Panc1 (cell line): ENCODE measurements around the gene ZFYVE26. TPM values are rescaled to one million over a fixed set of nuclear protein-coding genes. Genes with fewer than 3 reads are reported as not detected.
A peak's percentile ranks its signal among the peaks of the same experiment; 100 is the strongest.

Source experiments
- ATAC-seq: fragments of 200-7000 bp; cut with Tn5 transposase; 2 replicates; pipeline ENCODE4 v1.9.1; 2020; ENCODE audit warnings: mild to moderate bottlenecking, moderate library complexity
- BruUV-seq: library from RNA; stranded (reverse); fragments of 400-500 nt; replicated peaks from 2 replicates; lab custom pipeline; 2021; lab: Mats Ljungman, UMichigan
- CTCF ChIA-PET: fragments of 300-600 bp; sonication (Branson Sonifier 250); formaldehyde crosslinking; loops from one replicate; lab custom pipeline; 2022; ENCODE audit warnings: antibody characterized with exemption; lab: Charles Lee
- POLR2A ChIA-PET: fragments of 300-600 bp; sonication (Branson Sonifier 250); formaldehyde crosslinking; loops from one replicate; lab custom pipeline; 2022; ENCODE audit warnings: antibody characterized with exemption; lab: Charles Lee
- DNase-seq: peaks from one replicate; pipeline ENCODE4 v3.0.0-alpha.2; 2010; ENCODE audit warnings: low read depth, low spot score
- H3K27ac ChIP-seq: 2 replicates; pipeline ENCODE4 v1.5.1; 2011; ENCODE audit warnings: mild to moderate bottlenecking, low read length, inconsistent platforms
- H3K27me3 ChIP-seq: fragments of 200-500 bp; sonication (Bioruptor generic); 2 replicates; pipeline ENCODE4 v1.6.0; 2014; ENCODE audit warnings: low read length, inconsistent platforms; ENCODE audit not compliant: control insufficient read depth, insufficient read depth
- H3K36me3 ChIP-seq: fragments of 200-500 bp; sonication (Bioruptor generic); 2 replicates; pipeline ENCODE4 v1.5.1; 2014; ENCODE audit warnings: inconsistent platforms, mild to moderate bottlenecking, low read length, moderate library complexity; ENCODE audit not compliant: control insufficient read depth, insufficient read depth
- H3K4me1 ChIP-seq: 2 replicates; pipeline ENCODE4 v1.5.1; 2011; ENCODE audit warnings: inconsistent platforms, mild to moderate bottlenecking, low read length, moderate library complexity; ENCODE audit not compliant: control insufficient read depth, insufficient read depth
- H3K4me3 ChIP-seq, 2 experiments: 2 replicates each; pipeline ENCODE4 v1.5.1; 2011 to 2012; ENCODE audit warnings: low read depth in 2 of 2, low read length in 2 of 2, mild to moderate bottlenecking in 2 of 2, inconsistent platforms in 1 of 2, moderate library complexity in 1 of 2
- H3K9me3 ChIP-seq: fragments of 200-500 bp; sonication (Bioruptor generic); 2 replicates; pipeline ENCODE4 v1.5.1; 2014; ENCODE audit warnings: low read depth, mild to moderate bottlenecking, inconsistent platforms, low read length, moderate library complexity; ENCODE audit not compliant: control insufficient read depth, insufficient read depth
- CTCF ChIP-seq: fragments of 450-650 bp; IDR thresholded peaks from 2 replicates; pipeline ENCODE4 v1.5.1; 2017; ENCODE audit warnings: mild to moderate bottlenecking
- POLR2AphosphoS5 ChIP-seq: IDR thresholded peaks from 2 replicates; pipeline ENCODE4 v1.6.1; 2012; ENCODE audit warnings: mild to moderate bottlenecking, low read depth, low read length, moderate library complexity
- REST ChIP-seq, 2 experiments: IDR thresholded peaks; 2 replicates each; pipeline ENCODE4 v1.6.1; 2011 to 2012; ENCODE audit warnings: low read depth in 2 of 2, control low read depth in 1 of 2, low read length in 1 of 2, mild to moderate bottlenecking in 1 of 2, moderate library complexity in 1 of 2; ENCODE audit not compliant: insufficient read depth in 1 of 2
- SIN3A ChIP-seq: IDR thresholded peaks from 2 replicates; pipeline ENCODE4 v1.6.1; 2012; ENCODE audit warnings: low read depth, mild to moderate bottlenecking, low read length, moderate library complexity, borderline replicate concordance; ENCODE audit not compliant: insufficient read depth
- TCF7L2 ChIP-seq: IDR thresholded peaks from 2 replicates; pipeline ENCODE4 v1.6.1; 2011; ENCODE audit warnings: mild to moderate bottlenecking, low read depth, low read length, inconsistent platforms
- in situ Hi-C: cut with HindIII; loops from 2 replicates; pipeline ENCODE4 v1.10.0; 2016; ENCODE audit warnings: low sequenced_read_pairs, low pct_unique_long_range_greater_than_20kb
- intact Hi-C: fragments of 100-400 bp; cut with micrococcal nuclease; formaldehyde crosslinking; loops from one replicate; pipeline ENCODE4 v1.10.0; 2022; ENCODE audit not compliant: unreplicated experiment
- total RNA-seq: library from RNA; stranded (reverse); gene quantifications from one replicate; pipeline ENCODE4 v1.2.1, GENCODE V29; 2021; ENCODE audit not compliant: unreplicated experiment

Gene ZFYVE26
- total RNA-seq, 1 experiment from 2014 or later: 17.3 TPM

- ChIA-PET CTCF (no interaction called here), POLR2A (no interaction called here)
- BruUV-seq: no TSS peak
- no peaks in the 10 kb centered on the region for H3K27me3 ChIP-seq
- no peaks in the 10 kb centered on the region for H3K9me3 ChIP-seq
- no peak overlapping the region for H3K4me3 ChIP-seq
- no peaks in the 10 kb centered on the region for H3K4me1 ChIP-seq
- in situ Hi-C loops (no loop called here), intact Hi-C loops (loop anchor here (10.0 kb wide), 1 partner anchor 1008 kb away; no protein-coding TSS in a partner anchor)
- DNase-seq (peak; percentile 42), ATAC-seq (no peak)
- no peaks in the 10 kb centered on the region; the same call in 1 of the 2 replicates for H3K36me3 ChIP-seq
- TF ChIP-seq POLR2AphosphoS5 (no peak), TCF7L2 (no peak), CTCF (peak; percentile 55; the same call in 1 of the 2 replicates)
- H3K27ac ChIP-seq: no peak overlapping the region
Observed at GRCh38 chr14:67837011-67837624, 20.7 kb upstream of the ZFYVE26 start.

- DNase-seq: no peak
- ATAC-seq: no peak
- CTCF ChIA-PET: interaction anchor here (0.7 kb wide), 1 partner anchor 982 kb away, joined by 6 read pairs; no protein-coding TSS in a partner anchor
- in situ Hi-C loops: no loop called here
- Histone ChIP-seq H3K4me1 (no peaks in the 10 kb centered on the region), H3K4me3 (no peak overlapping the region), H3K27me3 (no peaks in the 10 kb centered on the region), H3K36me3 (no peaks in the 10 kb centered on the region; the same call in 1 of the 2 replicates), H3K27ac (no peak overlapping the region), H3K9me3 (no peaks in the 10 kb centered on the region)
- no TSS peak for BruUV-seq
- intact Hi-C loops: loop anchor here (10.0 kb wide), 1 partner anchor 1009 kb away; no protein-coding TSS in a partner anchor
- TF ChIP-seq CTCF: no peak
- TF ChIP-seq POLR2AphosphoS5: no peak
- no peak for TF ChIP-seq REST (IDR thresholded peaks at IDR 0.05; ENCODE audit: insufficient read depth in 1 of 2, low read depth in 2 of 2, low read length in 1 of 2)
- no peak for TF ChIP-seq TCF7L2
- TF ChIP-seq SIN3A: no peak
- POLR2A ChIA-PET: no interaction called here
Observed at GRCh38 chr14:67835596-67835995, 19.2 kb upstream of the ZFYVE26 start.
